GM18519 (cell line): Measurements from ENCODE around the gene KIF5B.
"Not testable (repeated sequence)": the region's sequence is repeated elsewhere in the genome, so short reads cannot be mapped to it uniquely, and the experiment has no call there.

ENCODE experiments used
- ATAC-seq: cut with Tn5 transposase; IDR thresholded peaks from one replicate; pipeline ENCODE4 v1.9.1; 2021; ENCODE audit warnings: mild to moderate bottlenecking, moderate library complexity; ENCODE audit not compliant: unreplicated experiment, low FRiP score

KIF5B gene

DNA sequence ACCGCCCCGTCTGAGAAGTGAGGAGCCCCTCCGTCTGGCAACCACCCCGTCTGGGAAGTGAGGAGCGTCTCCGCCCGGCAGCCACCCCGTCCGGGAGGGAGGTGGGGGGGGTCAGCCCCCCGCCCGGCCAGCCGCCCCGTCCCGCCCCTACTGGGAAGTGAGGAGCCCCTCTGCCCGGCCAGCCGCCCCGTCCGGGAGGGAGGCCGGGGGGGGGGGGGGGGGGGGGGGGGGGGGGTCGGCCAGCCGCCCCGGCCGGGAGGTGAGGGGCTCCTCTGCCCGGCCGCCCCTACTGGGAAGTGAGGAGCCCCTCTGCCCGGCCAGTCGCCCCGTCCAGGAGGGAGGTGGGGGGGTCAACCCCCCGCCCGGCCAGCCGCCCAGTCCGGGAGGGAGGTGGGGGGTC is 86.4 kb downstream of the KIF5B start:
- ATAC-seq, result not testable (repeated sequence)

DNA sequence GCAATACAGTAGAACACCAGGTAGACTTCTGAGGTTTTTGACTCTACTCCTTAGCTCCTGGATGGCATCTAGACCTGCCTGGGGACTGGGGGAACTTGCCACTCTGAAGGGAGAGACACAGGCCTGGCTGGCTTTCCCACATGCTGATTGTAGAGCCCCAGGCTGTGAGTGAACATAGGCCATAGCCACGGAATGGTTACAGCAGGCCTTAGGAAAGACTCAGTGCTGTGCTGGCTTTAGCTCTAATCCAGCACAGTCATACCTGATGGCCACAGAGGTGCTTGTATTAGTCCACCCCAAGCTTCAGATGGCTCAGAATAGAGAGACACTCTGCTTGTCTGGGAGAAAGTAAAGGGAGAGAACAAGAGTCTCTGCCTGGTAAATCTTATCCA is 92.6 kb downstream of the KIF5B start:
- ATAC-seq, result no peak

DNA sequence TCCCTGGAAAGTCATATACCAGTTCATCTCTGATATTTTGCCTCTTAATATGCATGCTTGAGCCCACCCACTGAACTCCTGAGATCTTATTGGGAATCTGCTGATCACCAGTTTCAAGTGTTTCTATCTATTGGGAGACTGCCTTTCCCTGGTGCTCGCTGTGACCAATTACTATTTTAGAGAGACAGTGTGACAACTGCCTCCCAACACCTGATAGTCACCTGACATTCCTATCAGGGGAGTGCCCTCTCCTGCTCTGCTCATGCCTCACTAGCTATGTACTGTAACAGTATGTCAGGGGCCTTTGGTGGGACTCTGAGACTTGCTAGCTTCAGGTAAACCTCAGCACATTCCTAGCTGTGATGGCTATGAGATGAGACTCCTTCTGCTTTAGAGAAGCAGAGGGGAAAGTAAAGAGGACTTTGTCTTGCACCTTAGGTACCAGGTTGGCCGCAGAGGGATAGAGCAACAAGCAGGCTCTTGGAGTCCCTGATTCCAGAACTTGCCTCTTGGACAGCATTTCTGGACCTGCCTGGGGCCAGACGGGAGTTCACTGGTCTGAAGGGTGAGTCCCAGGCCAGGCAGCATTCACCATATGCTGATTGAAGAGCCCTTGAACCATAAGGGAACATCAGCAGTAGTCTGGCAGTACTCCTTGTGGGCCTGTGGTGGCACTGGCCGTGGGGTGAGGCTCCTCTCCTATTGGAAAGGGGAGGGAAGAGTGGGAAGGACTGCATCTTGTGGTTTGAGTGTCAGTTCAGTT is 93.2 kb downstream of the KIF5B start:
- no peak for ATAC-seq

DNA sequence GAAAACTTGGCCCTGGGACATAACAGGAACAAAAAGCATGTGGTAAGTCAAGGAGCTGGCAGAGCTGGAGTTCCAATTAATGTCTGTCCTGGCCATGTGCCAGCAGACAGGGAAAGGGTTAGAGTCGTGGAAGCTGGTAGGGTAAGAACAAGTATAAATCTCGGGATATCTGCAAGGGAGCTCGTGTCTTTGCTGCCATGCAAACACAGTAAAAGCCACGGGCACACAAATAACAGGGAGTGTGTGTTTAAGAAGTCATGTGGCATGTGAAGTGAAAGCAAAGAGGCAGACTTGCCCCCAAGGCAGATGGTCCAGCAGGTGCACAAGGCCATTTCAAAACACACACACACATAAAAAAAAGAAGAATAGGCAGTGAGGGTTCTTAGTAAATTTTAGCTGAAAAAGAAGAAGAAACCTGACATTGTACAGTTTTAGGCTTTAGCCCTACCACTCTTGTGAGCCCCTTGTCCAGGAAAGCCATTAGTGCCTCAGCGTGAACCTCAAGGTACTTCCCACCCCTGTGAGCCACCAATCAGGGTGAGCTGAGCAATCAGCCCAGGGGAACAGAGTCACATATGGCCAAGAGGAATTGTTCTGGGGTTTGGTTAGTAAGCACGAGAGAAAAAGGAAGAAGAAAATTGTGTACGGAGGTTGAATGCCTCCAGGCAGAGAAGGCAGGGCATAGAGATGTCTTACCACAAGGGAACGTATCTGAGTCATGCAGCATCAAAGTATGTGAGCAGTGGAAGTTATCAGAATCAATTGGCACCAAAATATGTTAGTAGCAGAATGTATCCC is 94.7 kb downstream of the KIF5B start:
- no peak for ATAC-seq

DNA sequence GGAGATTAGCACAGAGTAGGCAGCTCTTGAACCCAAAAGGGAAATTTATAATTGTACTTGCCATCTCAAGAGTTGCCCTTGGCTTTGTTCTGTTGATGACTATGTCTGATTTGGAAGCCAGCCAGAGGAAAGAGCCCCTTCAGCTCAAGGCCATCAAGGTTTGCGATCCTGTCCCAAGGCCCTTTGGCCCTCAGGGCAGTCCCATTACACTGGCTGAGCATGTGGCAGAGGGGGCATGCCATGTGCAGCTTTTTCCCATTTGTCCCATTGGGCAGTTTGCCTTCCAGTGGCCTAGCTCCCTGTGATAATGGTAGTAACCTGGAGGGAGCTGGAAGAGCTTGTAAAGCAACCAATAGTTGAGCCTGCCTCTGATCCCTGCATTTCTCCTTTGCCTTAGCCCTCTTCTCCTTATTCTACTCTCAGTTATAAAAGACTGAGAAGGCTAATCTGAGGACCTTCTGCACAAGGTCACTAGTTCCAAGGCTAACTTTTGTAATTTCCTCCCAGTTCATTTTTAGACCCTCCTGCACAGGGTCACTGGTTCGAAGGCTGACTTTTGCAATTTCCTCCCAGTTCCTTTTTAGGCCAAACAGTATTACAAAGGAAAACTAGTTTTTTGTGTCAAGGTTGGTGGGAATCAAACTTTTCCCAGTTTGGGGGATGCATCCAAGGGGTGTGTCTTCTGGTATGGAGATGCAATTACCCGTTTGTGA is 96.6 kb downstream of the KIF5B start:
- ATAC-seq, result no peak
